ENCODE results near the gene PHLPP1. TPM values are rescaled to one million over a fixed set of nuclear protein-coding genes. Genes with fewer than 3 reads are reported as not detected.

PHLPP1 gene
- total and polyA plus RNA-seq, 9 donors, result 6.3 to 11.3 (median 9.8) TPM

- DNase-seq, result no peak
- no peak overlapping the region for H3K4me3 ChIP-seq (ENCODE audit: low read length)
- no peak overlapping the region for H3K27ac ChIP-seq (ENCODE audit: low read length)
- no peaks in the 10 kb centered on the region for H3K9me3 ChIP-seq (replicated peaks; ENCODE audit: control insufficient read depth, low read depth, low read length)
- H3K4me1 ChIP-seq (ENCODE audit: control insufficient read depth, insufficient read depth, low read length), result no peaks in the 10 kb centered on the region
- WGBS (ENCODE audit: insufficient coverage), result no CpG with 5 or more reads among the region's 2 CpGs
- H3K36me3 ChIP-seq (ENCODE audit: control insufficient read depth, insufficient read depth, low read length), result peaks cover 2% of the 10 kb centered on the region
- no peaks in the 10 kb centered on the region for H3K27me3 ChIP-seq (ENCODE audit: control insufficient read depth, insufficient read depth, low read length)
Observed at GRCh38 chr18:62839874-62840713, 124.8 kb downstream of the PHLPP1 start.

GRCh38 chr18:62841405-62841804 is 126.1 kb downstream of the PHLPP1 start:
- DNase-seq, result no peak
- WGBS (ENCODE audit: insufficient coverage), result no CpG with 5 or more reads among the region's 1 CpG
- Histone ChIP-seq H3K9me3 (replicated peaks; ENCODE audit: control insufficient read depth, low read depth, low read length) (no peaks in the 10 kb centered on the region), H3K36me3 (ENCODE audit: control insufficient read depth, insufficient read depth, low read length) (peaks cover 2% of the 10 kb centered on the region), H3K27ac (ENCODE audit: low read length) (no peak overlapping the region), H3K4me3 (ENCODE audit: low read length) (no peak overlapping the region), H3K4me1 (ENCODE audit: control insufficient read depth, insufficient read depth, low read length) (no peaks in the 10 kb centered on the region), H3K27me3 (ENCODE audit: control insufficient read depth, insufficient read depth, low read length) (no peaks in the 10 kb centered on the region)

DNA sequence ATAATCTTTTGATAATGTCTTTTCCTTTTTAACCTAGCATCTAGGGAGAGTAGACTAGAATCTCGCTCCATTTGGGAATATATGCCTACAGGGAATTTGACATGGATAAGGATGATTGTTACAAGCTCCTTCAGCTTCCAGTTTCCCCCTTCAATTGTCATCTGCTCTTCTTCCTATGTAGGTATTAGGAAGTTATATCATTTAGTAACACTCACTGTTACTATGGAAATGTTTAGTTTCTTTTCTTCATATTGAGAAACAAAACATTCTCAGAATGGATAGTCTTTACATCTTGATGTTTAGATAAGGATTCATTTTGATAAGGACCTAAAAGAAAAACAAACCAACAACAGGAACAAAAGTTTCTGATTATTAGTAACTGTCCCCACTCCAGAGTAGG is 127.6 kb downstream of the PHLPP1 start:
- H3K4me1 ChIP-seq (ENCODE audit: control insufficient read depth, insufficient read depth, low read length), result no peaks in the 10 kb centered on the region
- no peaks in the 10 kb centered on the region for H3K9me3 ChIP-seq (replicated peaks; ENCODE audit: control insufficient read depth, low read depth, low read length)
- DNase-seq, result no peak
- H3K36me3 ChIP-seq (ENCODE audit: control insufficient read depth, insufficient read depth, low read length), result peaks cover 2% of the 10 kb centered on the region
- no peaks in the 10 kb centered on the region for H3K27me3 ChIP-seq (ENCODE audit: control insufficient read depth, insufficient read depth, low read length)
- no CpG with 5 or more reads among the region's 1 CpG for WGBS (ENCODE audit: insufficient coverage)
- H3K4me3 ChIP-seq (ENCODE audit: low read length), result no peak overlapping the region
- H3K27ac ChIP-seq (ENCODE audit: low read length), result no peak overlapping the region

DNA sequence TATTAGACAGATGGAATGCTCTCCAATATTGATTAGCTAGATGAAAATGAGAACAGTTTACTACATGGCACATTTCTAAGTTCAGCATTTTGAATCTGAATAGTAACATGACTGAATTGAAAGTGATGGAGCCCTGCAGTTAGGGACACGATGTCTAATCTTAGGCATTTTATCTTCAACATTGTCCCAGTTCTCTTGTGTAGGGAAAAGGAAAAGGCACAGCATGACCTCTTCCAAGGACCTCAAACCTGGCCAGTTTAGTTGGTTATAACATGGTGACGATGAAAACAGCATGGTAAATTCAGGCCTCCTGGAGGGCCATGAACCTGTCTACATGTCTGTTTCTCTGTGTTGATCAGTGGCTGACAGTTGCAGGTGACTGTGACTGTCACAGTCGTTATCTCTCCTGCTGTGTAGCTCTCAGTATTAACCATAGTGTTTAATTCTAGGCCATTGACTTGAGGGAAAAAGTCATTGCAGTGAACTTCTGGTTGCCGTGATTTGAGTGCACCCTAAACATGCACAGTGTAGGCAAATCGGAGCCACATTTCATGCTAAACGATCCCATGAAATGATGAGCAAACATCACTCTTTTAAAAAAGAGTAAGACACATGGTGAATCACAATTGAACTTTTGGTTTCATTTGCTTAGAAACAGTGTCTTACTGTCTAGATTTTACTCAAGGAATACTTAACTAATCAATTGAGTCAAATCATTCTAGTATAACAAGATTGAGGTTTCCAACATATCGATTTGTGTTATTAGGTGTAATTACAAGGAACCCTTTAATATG is 129.7 kb downstream of the PHLPP1 start:
- no peaks in the 10 kb centered on the region for H3K4me1 ChIP-seq (ENCODE audit: control insufficient read depth, insufficient read depth, low read length)
- H3K36me3 ChIP-seq (ENCODE audit: control insufficient read depth, insufficient read depth, low read length), result peaks cover 2% of the 10 kb centered on the region
- no peaks in the 10 kb centered on the region for H3K9me3 ChIP-seq (replicated peaks; ENCODE audit: control insufficient read depth, low read depth, low read length)
- H3K27me3 ChIP-seq (ENCODE audit: control insufficient read depth, insufficient read depth, low read length), result no peaks in the 10 kb centered on the region
- DNase-seq, result no peak
- no peak overlapping the region for H3K4me3 ChIP-seq (ENCODE audit: low read length)
- H3K27ac ChIP-seq (ENCODE audit: low read length), result no peak overlapping the region
- WGBS (ENCODE audit: insufficient coverage), result 88% methylated on average over 3 of the region's 7 CpGs

DNA sequence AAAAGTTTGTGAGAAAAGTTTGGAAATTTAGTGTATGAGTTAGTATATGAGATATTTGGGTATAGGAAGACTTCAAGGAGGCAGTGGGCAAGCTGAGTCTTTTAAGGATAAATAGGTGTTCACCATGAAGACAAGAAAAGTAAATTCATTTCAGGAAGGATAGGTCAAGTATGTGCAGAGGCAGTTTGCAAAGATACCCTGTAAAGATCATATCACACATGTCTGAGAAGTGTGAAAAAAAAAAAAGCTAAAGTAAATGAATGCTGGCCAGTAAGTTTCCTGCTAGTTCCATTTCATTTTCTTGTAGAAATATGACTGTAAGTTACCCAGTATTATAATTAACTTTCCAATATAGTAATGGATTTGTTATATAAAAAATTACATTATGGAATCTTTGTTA is 131.0 kb downstream of the PHLPP1 start:
- Histone ChIP-seq H3K27ac (ENCODE audit: low read length) (no peak overlapping the region), H3K27me3 (ENCODE audit: control insufficient read depth, insufficient read depth, low read length) (no peaks in the 10 kb centered on the region), H3K9me3 (replicated peaks; ENCODE audit: control insufficient read depth, low read depth, low read length) (no peaks in the 10 kb centered on the region), H3K4me1 (ENCODE audit: control insufficient read depth, insufficient read depth, low read length) (no peaks in the 10 kb centered on the region), H3K4me3 (ENCODE audit: low read length) (no peak overlapping the region), H3K36me3 (ENCODE audit: control insufficient read depth, insufficient read depth, low read length) (peaks cover 2% of the 10 kb centered on the region)
- no peak for DNase-seq

GRCh38 chr18:62847081-62847480 is 131.7 kb downstream of the PHLPP1 start:
- no peak overlapping the region for H3K4me3 ChIP-seq (ENCODE audit: low read length)
- WGBS (ENCODE audit: insufficient coverage), result no CpG with 5 or more reads among the region's 4 CpGs
- no peak overlapping the region for H3K27ac ChIP-seq (ENCODE audit: low read length)
- H3K4me1 ChIP-seq (ENCODE audit: control insufficient read depth, insufficient read depth, low read length), result no peaks in the 10 kb centered on the region
- H3K36me3 ChIP-seq (ENCODE audit: control insufficient read depth, insufficient read depth, low read length), result peaks cover 2% of the 10 kb centered on the region
- no peak for DNase-seq
- H3K27me3 ChIP-seq (ENCODE audit: control insufficient read depth, insufficient read depth, low read length), result no peaks in the 10 kb centered on the region
- H3K9me3 ChIP-seq (replicated peaks; ENCODE audit: control insufficient read depth, low read depth, low read length), result no peaks in the 10 kb centered on the region

GRCh38 chr18:62848946-62849345 is 133.6 kb downstream of the PHLPP1 start:
- Histone ChIP-seq H3K27me3 (ENCODE audit: control insufficient read depth, insufficient read depth, low read length) (no peaks in the 10 kb centered on the region), H3K4me3 (ENCODE audit: low read length) (no peak overlapping the region), H3K4me1 (ENCODE audit: control insufficient read depth, insufficient read depth, low read length) (no peaks in the 10 kb centered on the region), H3K9me3 (replicated peaks; ENCODE audit: control insufficient read depth, low read depth, low read length) (no peaks in the 10 kb centered on the region), H3K36me3 (ENCODE audit: control insufficient read depth, insufficient read depth, low read length) (peaks cover 2% of the 10 kb centered on the region), H3K27ac (ENCODE audit: low read length) (no peak overlapping the region)
- no peak for DNase-seq
- WGBS (ENCODE audit: insufficient coverage), result no CpG with 5 or more reads among the region's 1 CpG

GRCh38 chr18:62850619-62851306 is 135.4 kb downstream of the PHLPP1 start:
- no peaks in the 10 kb centered on the region for H3K27me3 ChIP-seq (ENCODE audit: control insufficient read depth, insufficient read depth, low read length)
- 72% methylated on average over 3 of the region's 7 CpGs for WGBS (ENCODE audit: insufficient coverage)
- no peak overlapping the region for H3K27ac ChIP-seq (ENCODE audit: low read length)
- no peaks in the 10 kb centered on the region for H3K4me1 ChIP-seq (ENCODE audit: control insufficient read depth, insufficient read depth, low read length)
- peak; percentile 30 for DNase-seq
- H3K9me3 ChIP-seq (replicated peaks; ENCODE audit: control insufficient read depth, low read depth, low read length), result no peaks in the 10 kb centered on the region
- H3K4me3 ChIP-seq (ENCODE audit: low read length), result no peak overlapping the region
- H3K36me3 ChIP-seq (ENCODE audit: control insufficient read depth, insufficient read depth, low read length), result no peaks in the 10 kb centered on the region

- no peak overlapping the region for H3K27ac ChIP-seq (ENCODE audit: low read length)
- H3K27me3 ChIP-seq (ENCODE audit: control insufficient read depth, insufficient read depth, low read length), result no peaks in the 10 kb centered on the region
- no peaks in the 10 kb centered on the region for H3K9me3 ChIP-seq (replicated peaks; ENCODE audit: control insufficient read depth, low read depth, low read length)
- H3K4me3 ChIP-seq (ENCODE audit: low read length), result no peak overlapping the region
- H3K4me1 ChIP-seq (ENCODE audit: control insufficient read depth, insufficient read depth, low read length), result no peaks in the 10 kb centered on the region
- DNase-seq, result no peak
- no peaks in the 10 kb centered on the region for H3K36me3 ChIP-seq (ENCODE audit: control insufficient read depth, insufficient read depth, low read length)
- WGBS (ENCODE audit: insufficient coverage), result no CpG with 5 or more reads among the region's 2 CpGs
Observed at GRCh38 chr18:62852851-62853250, 137.5 kb downstream of the PHLPP1 start.

DNA sequence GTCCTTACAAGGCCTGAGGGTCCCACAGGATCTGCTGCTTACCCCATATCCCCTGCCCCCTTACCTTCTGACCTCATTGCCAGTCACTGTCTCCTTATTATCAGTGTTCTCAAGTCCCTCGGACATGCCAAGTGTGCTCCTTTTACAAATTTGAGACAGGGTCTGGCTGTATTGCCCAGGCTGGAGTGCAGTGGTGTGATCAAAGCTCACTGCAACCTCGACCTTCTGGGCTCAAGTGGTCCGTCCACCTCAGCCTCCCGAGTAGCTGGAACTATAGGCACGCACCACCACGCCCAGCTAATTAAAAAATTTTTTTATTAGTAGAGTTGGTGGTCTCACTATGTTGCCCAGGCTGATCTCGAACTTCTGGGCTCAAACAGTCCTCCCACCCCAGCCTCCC is 141.0 kb downstream of the PHLPP1 start:
- Histone ChIP-seq H3K27ac (ENCODE audit: low read length) (no peak overlapping the region), H3K4me3 (ENCODE audit: low read length) (no peak overlapping the region), H3K27me3 (ENCODE audit: control insufficient read depth, insufficient read depth, low read length) (no peaks in the 10 kb centered on the region), H3K9me3 (replicated peaks; ENCODE audit: control insufficient read depth, low read depth, low read length) (no peaks in the 10 kb centered on the region), H3K4me1 (ENCODE audit: control insufficient read depth, insufficient read depth, low read length) (no peaks in the 10 kb centered on the region), H3K36me3 (ENCODE audit: control insufficient read depth, insufficient read depth, low read length) (no peaks in the 10 kb centered on the region)
- 73% methylated on average over 2 of the region's 7 CpGs for WGBS (ENCODE audit: insufficient coverage)
- no peak for DNase-seq
